ENCODE measurements around the gene NLRP7. TPM values are rescaled to one million over a fixed set of nuclear protein-coding genes. Genes with fewer than 3 reads are reported as not detected.
A peak's percentile ranks its signal among the peaks of the same experiment; 100 is the strongest.
"Not testable (repeated sequence)": the region's sequence is repeated elsewhere in the genome, so short reads cannot be mapped to it uniquely, and the experiment has no call there.

Gene NLRP7
- total RNA-seq, 4 donors from 2014 or later: not detected

DNA sequence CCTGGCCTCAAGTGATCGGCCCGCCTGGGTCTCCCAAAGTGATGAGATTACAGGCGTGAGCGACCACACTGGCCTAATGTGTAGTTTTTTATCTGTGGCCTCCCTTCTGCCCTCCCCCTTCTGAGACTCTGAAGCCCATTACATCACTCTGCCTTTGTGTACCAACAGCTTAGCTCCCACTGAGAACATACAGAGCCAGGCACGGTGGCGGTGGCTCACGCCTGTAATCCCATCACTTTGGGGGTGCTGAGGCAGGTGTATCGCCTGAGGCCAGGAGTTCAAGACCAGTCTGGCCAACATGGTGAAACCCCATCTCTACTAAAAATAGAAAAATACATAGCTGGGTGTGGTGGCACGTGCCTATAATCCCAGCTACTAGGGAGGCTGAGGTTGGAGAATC, 28.8 kb downstream of the NLRP7 start:
- Histone ChIP-seq H3K9me3 (no peaks in the 10 kb centered on the region), H3K27me3 (no peaks in the 10 kb centered on the region), H3K27ac (no peak overlapping the region), H3K4me1 (no peaks in the 10 kb centered on the region), H3K4me3 (no peak overlapping the region), H3K36me3 (no peaks in the 10 kb centered on the region)
- TF ChIP-seq POLR2A (IDR thresholded peaks at IDR 0.05): no peak
- TF ChIP-seq, protein P1, sequence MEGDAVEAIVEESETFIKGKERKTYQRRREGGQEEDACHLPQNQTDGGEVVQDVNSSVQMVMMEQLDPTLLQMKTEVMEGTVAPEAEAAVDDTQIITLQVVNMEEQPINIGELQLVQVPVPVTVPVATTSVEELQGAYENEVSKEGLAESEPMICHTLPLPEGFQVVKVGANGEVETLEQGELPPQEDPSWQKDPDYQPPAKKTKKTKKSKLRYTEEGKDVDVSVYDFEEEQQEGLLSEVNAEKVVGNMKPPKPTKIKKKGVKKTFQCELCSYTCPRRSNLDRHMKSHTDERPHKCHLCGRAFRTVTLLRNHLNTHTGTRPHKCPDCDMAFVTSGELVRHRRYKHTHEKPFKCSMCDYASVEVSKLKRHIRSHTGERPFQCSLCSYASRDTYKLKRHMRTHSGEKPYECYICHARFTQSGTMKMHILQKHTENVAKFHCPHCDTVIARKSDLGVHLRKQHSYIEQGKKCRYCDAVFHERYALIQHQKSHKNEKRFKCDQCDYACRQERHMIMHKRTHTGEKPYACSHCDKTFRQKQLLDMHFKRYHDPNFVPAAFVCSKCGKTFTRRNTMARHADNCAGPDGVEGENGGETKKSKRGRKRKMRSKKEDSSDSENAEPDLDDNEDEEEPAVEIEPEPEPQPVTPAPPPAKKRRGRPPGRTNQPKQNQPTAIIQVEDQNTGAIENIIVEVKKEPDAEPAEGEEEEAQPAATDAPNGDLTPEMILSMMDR (IDR thresholded peaks at IDR 0.05): no peak
- no peak for DNase-seq

DNA sequence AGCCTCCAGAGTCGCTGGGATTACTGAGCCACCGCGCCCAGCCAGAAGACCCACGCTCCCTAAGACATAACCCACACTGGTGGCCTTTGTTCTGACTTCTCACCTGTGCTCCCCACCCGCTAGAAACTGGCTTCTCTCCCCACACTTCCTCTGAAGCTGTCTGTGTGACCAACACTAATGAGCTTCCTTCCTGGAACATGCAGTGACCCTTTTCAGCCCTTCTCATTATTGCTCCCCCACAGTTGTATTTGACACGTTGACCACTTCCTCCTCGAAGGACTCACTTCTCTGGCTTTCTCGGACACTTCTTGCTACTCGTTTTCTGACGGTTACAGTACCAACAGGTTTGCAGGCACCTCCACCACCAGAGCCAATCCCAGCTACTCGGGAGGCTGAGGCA, 30.5 kb downstream of the NLRP7 start:
- Histone ChIP-seq H3K27ac (no peak overlapping the region), H3K27me3 (no peaks in the 10 kb centered on the region), H3K4me3 (no peak overlapping the region), H3K9me3 (no peaks in the 10 kb centered on the region), H3K36me3 (no peaks in the 10 kb centered on the region), H3K4me1 (no peaks in the 10 kb centered on the region)
- no peak for DNase-seq
- TF ChIP-seq POLR2A (IDR thresholded peaks at IDR 0.05): no peak
- TF ChIP-seq, protein P1 (IDR thresholded peaks at IDR 0.05): no peak

DNA sequence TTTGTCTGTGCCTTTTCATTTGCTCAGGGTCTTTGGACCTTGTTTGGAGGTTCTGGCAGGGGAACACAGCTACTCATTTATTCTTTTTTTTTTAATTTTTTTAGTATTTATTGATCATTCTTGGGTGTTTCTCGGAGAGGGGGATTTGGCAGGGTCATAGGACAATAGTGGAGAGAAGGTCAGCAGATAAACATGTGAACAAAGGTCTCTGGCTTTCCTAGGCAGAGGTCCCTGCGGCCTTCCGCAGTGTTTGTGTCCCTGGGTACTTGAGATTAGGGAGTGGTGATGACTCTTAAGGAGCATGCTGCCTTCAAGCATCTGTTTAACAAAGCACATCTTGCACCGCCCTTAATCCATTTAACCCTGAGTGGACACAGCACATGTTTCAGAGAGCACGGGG, 39.4 kb downstream of the NLRP7 start:
- not testable (repeated sequence) for H3K27ac ChIP-seq, H3K4me3 ChIP-seq, H3K27me3 ChIP-seq, H3K36me3 ChIP-seq, DNase-seq, H3K9me3 ChIP-seq, H3K4me1 ChIP-seq

GRCh38 chr19:54906819-54907218, 40.5 kb downstream of the NLRP7 start:
- no peaks in the 10 kb centered on the region for H3K27me3 ChIP-seq
- H3K9me3 ChIP-seq: no peaks in the 10 kb centered on the region
- no peak overlapping the region for H3K4me3 ChIP-seq
- no peaks in the 10 kb centered on the region for H3K4me1 ChIP-seq
- H3K36me3 ChIP-seq: no peaks in the 10 kb centered on the region
- H3K27ac ChIP-seq: no peak overlapping the region
- no peak for DNase-seq
- TF ChIP-seq, protein P1 (IDR thresholded peaks at IDR 0.05): no peak
- no peak for TF ChIP-seq POLR2A (IDR thresholded peaks at IDR 0.05)

DNA sequence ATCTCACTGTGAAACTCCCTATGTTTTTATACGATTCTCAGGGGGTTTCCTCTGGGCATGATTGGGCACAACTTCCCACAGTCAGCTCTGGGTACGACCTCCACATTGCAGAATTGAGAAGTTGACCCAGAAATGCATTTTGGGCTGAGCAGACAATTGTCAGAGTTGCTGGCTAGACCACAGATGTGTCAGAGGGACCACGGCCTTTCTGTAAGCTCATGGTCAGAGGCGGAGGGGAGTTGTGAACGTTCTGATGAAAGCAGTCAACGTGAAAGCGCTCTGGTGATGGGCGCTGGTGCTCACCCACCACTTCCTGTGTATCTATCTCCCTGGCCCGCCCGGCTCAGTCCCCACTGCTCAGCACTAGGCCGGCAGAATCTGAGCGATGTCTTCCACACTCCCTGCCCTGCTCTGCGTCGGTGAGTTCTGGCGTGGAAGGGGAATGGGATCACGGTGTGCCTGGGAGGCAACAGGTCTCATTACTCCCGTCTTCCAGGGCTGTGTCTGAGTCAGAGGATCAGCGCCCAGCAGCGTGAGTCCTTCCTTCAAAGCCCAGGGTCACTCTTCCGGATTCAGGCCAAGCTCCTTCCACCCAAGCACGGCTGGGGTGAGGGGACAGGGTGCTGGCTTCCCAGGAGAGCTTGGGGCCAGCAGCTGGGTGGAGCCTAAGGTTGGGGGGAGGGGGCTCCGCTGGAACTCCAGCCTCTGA, 41.4 kb downstream of the NLRP7 start, which contains the start of gene NCR1:
TSS of gene NCR1 (plus strand) at position 346 of the 709 bp plus-strand sequence. CDS start at position 386, 40 bp downstream.
- Histone ChIP-seq H3K4me1 (no peaks in the 10 kb centered on the region), H3K36me3 (no peaks in the 10 kb centered on the region), H3K27me3 (no peaks in the 10 kb centered on the region), H3K27ac (no peak within 1 kb of the TSS), H3K9me3 (no peaks in the 10 kb centered on the region), H3K4me3 (no peak within 1 kb of the TSS)
- TF ChIP-seq POLR2A (IDR thresholded peaks at IDR 0.05): no peak
- TF ChIP-seq, protein P1 (IDR thresholded peaks at IDR 0.05): no peak
- peak in 1 of 3 donors; percentile 46 for DNase-seq

DNA sequence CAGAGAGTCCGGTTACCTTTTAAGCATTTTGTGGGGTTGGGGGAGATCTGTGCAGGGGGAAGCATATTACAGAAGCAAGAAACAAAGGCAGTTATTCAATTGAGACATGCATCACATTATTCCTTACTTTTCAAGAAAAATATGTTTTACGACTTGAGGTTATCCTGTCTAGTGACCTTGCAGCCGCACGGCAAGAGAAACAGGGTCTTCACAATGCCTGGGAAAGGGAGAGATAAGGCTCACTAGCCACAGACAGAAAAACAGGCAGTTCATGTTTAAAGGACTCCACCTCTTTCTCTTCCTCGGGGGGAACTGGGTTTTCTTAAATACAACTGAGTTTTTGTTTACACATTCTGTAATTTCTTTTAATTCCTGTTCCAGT, 41.9 kb downstream of the NLRP7 start:
- no peak overlapping the region for H3K4me3 ChIP-seq
- no peak for TF ChIP-seq POLR2A (IDR thresholded peaks at IDR 0.05)
- TF ChIP-seq, protein P1 (IDR thresholded peaks at IDR 0.05): no peak
- no peaks in the 10 kb centered on the region for H3K27me3 ChIP-seq
- no peak overlapping the region for H3K27ac ChIP-seq
- DNase-seq: no peak
- no peaks in the 10 kb centered on the region for H3K36me3 ChIP-seq
- H3K9me3 ChIP-seq: no peaks in the 10 kb centered on the region
- H3K4me1 ChIP-seq: no peaks in the 10 kb centered on the region

DNA sequence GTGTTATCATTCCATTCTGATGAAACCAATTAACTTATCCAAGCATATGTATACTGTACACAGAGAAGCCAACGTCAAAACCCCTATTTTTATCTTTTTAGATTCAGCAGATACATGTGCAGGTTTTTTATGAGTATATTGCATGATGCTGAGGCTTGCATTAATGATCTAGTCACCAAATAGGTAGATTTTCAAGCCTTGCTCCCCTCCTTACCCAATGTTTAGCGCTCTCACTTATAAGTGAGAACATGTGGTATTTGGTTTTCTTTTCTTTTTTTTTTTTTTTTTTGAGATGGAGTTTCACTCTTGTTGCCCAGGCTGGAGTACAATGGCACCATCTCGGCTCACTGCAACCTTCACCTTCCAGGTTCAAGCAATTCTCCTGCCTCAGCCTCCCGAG, 43.1 kb downstream of the NLRP7 start:
- H3K27ac ChIP-seq, H3K4me1 ChIP-seq, H3K9me3 ChIP-seq, H3K4me3 ChIP-seq, H3K27me3 ChIP-seq, H3K36me3 ChIP-seq, DNase-seq: not testable (repeated sequence)

Measured in Peyer's patch (tissue), 4 donors.